ENCODE results near the gene CCL15. TPM values are rescaled to one million over a fixed set of nuclear protein-coding genes. Genes with fewer than 3 reads are reported as not detected.

Gene CCL15
- total and polyA plus RNA-seq, 2 of the 13 experiments (the other 11 are each of a cell fraction or from before 2014, with no cell fraction given) = 29.2 to 45.9 TPM

DNA sequence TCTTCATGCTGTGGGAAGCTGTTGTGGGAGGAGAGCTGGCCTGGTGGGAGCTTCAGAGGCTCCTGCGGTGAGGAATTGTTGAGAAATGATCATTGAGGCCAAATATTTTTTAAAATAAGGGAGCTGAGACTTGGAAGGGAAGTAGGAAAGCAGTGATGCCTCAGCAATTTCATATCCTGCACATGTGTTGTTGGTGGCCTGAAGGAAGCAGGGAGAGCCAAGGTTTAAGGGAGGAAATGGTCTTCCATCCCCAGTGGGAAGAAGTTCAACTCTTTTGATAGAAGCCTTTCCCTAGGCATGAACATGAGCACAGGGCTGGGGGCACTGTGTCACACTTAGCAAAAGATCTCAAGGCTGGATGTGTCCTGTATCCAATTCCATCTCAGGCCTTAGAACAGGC, 14.7 kb downstream of the CCL15 start, which contains the start of gene CCL14:
TSS of gene CCL14 (minus strand) at position 87 of the 400 bp plus-strand sequence. CDS start at position 7, 80 bp downstream.
- CTCF ChIA-PET (ENCODE audit: low intra/inter-chr PET ratio, low total read pairs) = no interaction called here
- DNase-seq (ENCODE audit: low spot score) = no peak
- no peaks in the 10 kb centered on the region for H3K79me2 ChIP-seq (ENCODE audit: insufficient read depth, low read length)
- POLR2A ChIA-PET = no interaction called here
- no peaks in the 10 kb centered on the region for H4K20me1 ChIP-seq (ENCODE audit: insufficient read depth, low read length)
- no peak within 1 kb of the TSS for H3K27ac ChIP-seq (ENCODE audit: extremely low read length, insufficient read depth, low read length)
- peaks cover 50% of the 10 kb centered on the region for H3K4me1 ChIP-seq (ENCODE audit: insufficient read depth, low read length)
- no peaks in the 10 kb centered on the region for H3K9me3 ChIP-seq (ENCODE audit: low read length)
- ATAC-seq = no peak
- no peak within 1 kb of the TSS for H2AFZ ChIP-seq (ENCODE audit: low read length)
- peaks cover 0 to 6% of the 10 kb centered on the region in 2 experiments; a peak in 2 of 5 replicates for H3K36me3 ChIP-seq (replicated peaks in 1 of 2; ENCODE audit: control insufficient read depth in 1 of 2, insufficient read depth in 2 of 2, low read length in 2 of 2)
- H3K4me2 ChIP-seq (ENCODE audit: low read depth, low read length) = no peak within 1 kb of the TSS
- no peak for TF ChIP-seq ZSCAN29 (CRISPR knock-in tag; conservative IDR thresholded peaks at IDR 0.05)
- TF ChIP-seq, protein P1, sequence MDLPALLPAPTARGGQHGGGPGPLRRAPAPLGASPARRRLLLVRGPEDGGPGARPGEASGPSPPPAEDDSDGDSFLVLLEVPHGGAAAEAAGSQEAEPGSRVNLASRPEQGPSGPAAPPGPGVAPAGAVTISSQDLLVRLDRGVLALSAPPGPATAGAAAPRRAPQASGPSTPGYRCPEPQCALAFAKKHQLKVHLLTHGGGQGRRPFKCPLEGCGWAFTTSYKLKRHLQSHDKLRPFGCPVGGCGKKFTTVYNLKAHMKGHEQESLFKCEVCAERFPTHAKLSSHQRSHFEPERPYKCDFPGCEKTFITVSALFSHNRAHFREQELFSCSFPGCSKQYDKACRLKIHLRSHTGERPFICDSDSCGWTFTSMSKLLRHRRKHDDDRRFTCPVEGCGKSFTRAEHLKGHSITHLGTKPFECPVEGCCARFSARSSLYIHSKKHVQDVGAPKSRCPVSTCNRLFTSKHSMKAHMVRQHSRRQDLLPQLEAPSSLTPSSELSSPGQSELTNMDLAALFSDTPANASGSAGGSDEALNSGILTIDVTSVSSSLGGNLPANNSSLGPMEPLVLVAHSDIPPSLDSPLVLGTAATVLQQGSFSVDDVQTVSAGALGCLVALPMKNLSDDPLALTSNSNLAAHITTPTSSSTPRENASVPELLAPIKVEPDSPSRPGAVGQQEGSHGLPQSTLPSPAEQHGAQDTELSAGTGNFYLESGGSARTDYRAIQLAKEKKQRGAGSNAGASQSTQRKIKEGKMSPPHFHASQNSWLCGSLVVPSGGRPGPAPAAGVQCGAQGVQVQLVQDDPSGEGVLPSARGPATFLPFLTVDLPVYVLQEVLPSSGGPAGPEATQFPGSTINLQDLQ (CRISPR knock-in tag; IDR thresholded peaks at IDR 0.05) = no peak
- TF ChIP-seq ZNF644 (CRISPR knock-in tag; IDR thresholded peaks at IDR 0.05; ENCODE audit: low read depth) = no peak
- TF ChIP-seq ZFP36 (IDR thresholded peaks at IDR 0.05; ENCODE audit: borderline replicate concordance, low read depth, low read length, partially characterized antibody) = no peak
- TF ChIP-seq, protein P2, sequence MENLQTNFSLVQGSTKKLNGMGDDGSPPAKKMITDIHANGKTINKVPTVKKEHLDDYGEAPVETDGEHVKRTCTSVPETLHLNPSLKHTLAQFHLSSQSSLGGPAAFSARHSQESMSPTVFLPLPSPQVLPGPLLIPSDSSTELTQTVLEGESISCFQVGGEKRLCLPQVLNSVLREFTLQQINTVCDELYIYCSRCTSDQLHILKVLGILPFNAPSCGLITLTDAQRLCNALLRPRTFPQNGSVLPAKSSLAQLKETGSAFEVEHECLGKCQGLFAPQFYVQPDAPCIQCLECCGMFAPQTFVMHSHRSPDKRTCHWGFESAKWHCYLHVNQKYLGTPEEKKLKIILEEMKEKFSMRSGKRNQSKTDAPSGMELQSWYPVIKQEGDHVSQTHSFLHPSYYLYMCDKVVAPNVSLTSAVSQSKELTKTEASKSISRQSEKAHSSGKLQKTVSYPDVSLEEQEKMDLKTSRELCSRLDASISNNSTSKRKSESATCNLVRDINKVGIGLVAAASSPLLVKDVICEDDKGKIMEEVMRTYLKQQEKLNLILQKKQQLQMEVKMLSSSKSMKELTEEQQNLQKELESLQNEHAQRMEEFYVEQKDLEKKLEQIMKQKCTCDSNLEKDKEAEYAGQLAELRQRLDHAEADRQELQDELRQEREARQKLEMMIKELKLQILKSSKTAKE (CRISPR knock-in tag; IDR thresholded peaks at IDR 0.05; ENCODE audit: borderline replicate concordance) = no peak
- no peak for TF ChIP-seq HNRNPL (IDR thresholded peaks at IDR 0.05; ENCODE audit: low read depth, low read length)
- TF ChIP-seq ZFP36L1 (CRISPR knock-in tag; IDR thresholded peaks at IDR 0.05) = no peak
- TF ChIP-seq NCOA5 (CRISPR knock-in tag; IDR thresholded peaks at IDR 0.05) = no peak
- TF ChIP-seq KDM3A (CRISPR knock-in tag; IDR thresholded peaks at IDR 0.05; ENCODE audit: low read depth) = no peak
- TF ChIP-seq, protein P3, sequence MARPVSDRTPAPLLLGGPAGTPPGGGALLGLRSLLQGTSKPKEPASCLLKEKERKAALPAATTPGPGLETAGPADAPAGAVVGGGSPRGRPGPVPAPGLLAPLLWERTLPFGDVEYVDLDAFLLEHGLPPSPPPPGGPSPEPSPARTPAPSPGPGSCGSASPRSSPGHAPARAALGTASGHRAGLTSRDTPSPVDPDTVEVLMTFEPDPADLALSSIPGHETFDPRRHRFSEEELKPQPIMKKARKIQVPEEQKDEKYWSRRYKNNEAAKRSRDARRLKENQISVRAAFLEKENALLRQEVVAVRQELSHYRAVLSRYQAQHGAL (CRISPR knock-in tag; IDR thresholded peaks at IDR 0.05; ENCODE audit: not compliant biosample characterization) = no peak
- TF ChIP-seq PAWR (CRISPR knock-in tag; IDR thresholded peaks at IDR 0.05; ENCODE audit: borderline replicate concordance) = no peak
- no peak for TF ChIP-seq ZNF879 (CRISPR knock-in tag; IDR thresholded peaks at IDR 0.05)
- FAIRE-seq = no peak
- H3K9ac ChIP-seq (ENCODE audit: insufficient read depth, low read depth, low read length) = no peak within 1 kb of the TSS
- BruUV-seq (replicated peaks) = no TSS peak
- intact Hi-C loops (cut with micrococcal nuclease; ENCODE audit: unreplicated experiment) (no loop called here), in situ Hi-C loops (cut with HindIII; ENCODE audit: extremely low pct_ligation_motif_present, low pct_unique_long_range_greater_than_20kb) (no loop called here)
- H3K27me3 ChIP-seq (ENCODE audit: control insufficient read depth in 1 of 2, insufficient read depth in 2 of 2, low read length in 2 of 2) = no peaks in the 10 kb centered on the region
- H3K4me3 ChIP-seq (replicated peaks in 1 of 3; ENCODE audit: insufficient read depth in 1 of 3, low read depth in 2 of 3, low read length in 3 of 3) = no peak within 1 kb of the TSS
- WGBS (ENCODE audit: low lambda C conversion rate) = 93% methylated on average over 1 of the region's 1 CpG
